ENCODE results near the gene HEXIM2.
A peak's percentile ranks its signal among the peaks of the same experiment; 100 is the strongest.

Gene HEXIM2

DNA sequence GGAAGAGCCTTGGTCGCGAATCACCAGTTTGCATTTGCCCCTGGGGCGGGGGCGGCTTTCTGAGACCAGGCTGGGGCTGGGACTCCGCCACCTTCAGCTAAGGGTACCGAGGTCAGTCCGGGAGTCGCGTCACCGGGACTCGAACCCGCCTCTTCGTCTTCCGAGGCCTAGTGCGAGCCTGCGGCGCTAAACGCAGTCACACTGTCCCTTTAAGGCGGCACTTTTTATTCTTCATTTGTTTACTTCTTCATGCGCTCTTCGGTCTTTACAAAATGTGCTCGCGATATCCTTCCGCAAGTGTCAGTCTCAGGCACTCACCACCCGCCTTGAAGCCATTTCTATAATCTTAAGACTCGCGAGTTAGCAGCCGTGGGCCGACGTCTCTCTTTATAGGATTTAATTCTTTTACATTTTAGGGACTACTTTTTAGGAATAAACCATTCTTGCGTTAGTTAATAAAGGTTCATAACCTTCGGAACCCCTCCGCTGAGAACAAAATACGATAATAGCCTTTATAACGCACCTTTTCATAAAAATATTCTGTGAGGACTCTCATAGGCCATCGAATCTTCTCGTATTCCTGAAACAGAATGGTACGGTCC is 14.0 kb upstream of the HEXIM2 start:
- Histone ChIP-seq H2BK5ac (ENCODE audit: low read length) (peak overlapping the region; percentile 77), H3K4me3 (ENCODE audit: low read length) (peak overlapping the region; percentile 82), H3K4ac (ENCODE audit: low read depth, low read length) (peak overlapping the region; percentile 8), H3K4me2 (ENCODE audit: low read length) (peak overlapping the region; percentile 44), H3K79me1 (ENCODE audit: low read length) (peaks cover 6% of the 10 kb centered on the region), H3K18ac (ENCODE audit: low read length) (peak overlapping the region; percentile 77), H3K4me1 (ENCODE audit: control insufficient read depth, low read depth, low read length) (peaks cover 9% of the 10 kb centered on the region), H3K9ac (ENCODE audit: low read length) (peak overlapping the region; percentile 85), H4K8ac (ENCODE audit: low read depth, low read length) (no peak overlapping the region), H4K5ac (ENCODE audit: low read length) (no peak overlapping the region), H3K79me2 (ENCODE audit: control insufficient read depth, insufficient read depth, low read length) (peaks cover 16% of the 10 kb centered on the region), H2BK15ac (replicated peaks; ENCODE audit: low read depth) (no peak overlapping the region), H3K23ac (ENCODE audit: low read length) (no peak overlapping the region), H2BK120ac (ENCODE audit: low read depth, low read length) (no peak overlapping the region), H2AK5ac (ENCODE audit: low read length) (no peak overlapping the region), H3K56ac (ENCODE audit: low read length) (peak overlapping the region; percentile 93), H3K27me3 (ENCODE audit: insufficient read depth, low read length, poor library complexity) (no peaks in the 10 kb centered on the region), H3K36me3 (ENCODE audit: control insufficient read depth, insufficient read depth, low read length) (no peaks in the 10 kb centered on the region), H3K27ac (ENCODE audit: low read depth, low read length) (peak overlapping the region; percentile 94)
- peak; percentile 98 for DNase-seq
- no CpG with 5 or more reads among the region's 38 CpGs for WGBS (ENCODE audit: extremely low coverage, insufficient coverage, low lambda C conversion rate)

- Histone ChIP-seq H3K4me3 (ENCODE audit: low read length) (peak within 1 kb of the TSS; percentile 91), H3K4me1 (ENCODE audit: control insufficient read depth, low read depth, low read length) (peaks cover 4% of the 10 kb centered on the region), H3K4ac (ENCODE audit: low read depth, low read length) (peak within 1 kb of the TSS; percentile 8), H3K56ac (ENCODE audit: low read length) (peak within 1 kb of the TSS; percentile 96), H2BK120ac (ENCODE audit: low read depth, low read length) (no peak within 1 kb of the TSS), H3K18ac (ENCODE audit: low read length) (peak within 1 kb of the TSS; percentile 77), H4K5ac (ENCODE audit: low read length) (no peak within 1 kb of the TSS), H2BK5ac (ENCODE audit: low read length) (peak within 1 kb of the TSS; percentile 77), H3K4me2 (ENCODE audit: low read length) (peak within 1 kb of the TSS; percentile 73), H3K36me3 (ENCODE audit: control insufficient read depth, insufficient read depth, low read length) (no peaks in the 10 kb centered on the region), H3K79me1 (ENCODE audit: low read length) (peaks cover 6% of the 10 kb centered on the region), H2BK15ac (replicated peaks; ENCODE audit: low read depth) (no peak within 1 kb of the TSS), H3K9ac (ENCODE audit: low read length) (peak within 1 kb of the TSS; percentile 94), H3K27ac (ENCODE audit: low read depth, low read length) (peak within 1 kb of the TSS; percentile 94), H3K23ac (ENCODE audit: low read length) (peak within 1 kb of the TSS; percentile 26), H4K8ac (ENCODE audit: low read depth, low read length) (no peak within 1 kb of the TSS), H3K27me3 (ENCODE audit: insufficient read depth, low read length, poor library complexity) (no peaks in the 10 kb centered on the region), H2AK5ac (ENCODE audit: low read length) (no peak within 1 kb of the TSS), H3K79me2 (ENCODE audit: control insufficient read depth, insufficient read depth, low read length) (peaks cover 16% of the 10 kb centered on the region)
- no CpG with 5 or more reads among the region's 58 CpGs for WGBS (ENCODE audit: extremely low coverage, insufficient coverage, low lambda C conversion rate)
- peak; percentile 100 for DNase-seq
These were observed 13.3 kb upstream of the HEXIM2 start, which contains the start of gene HEXIM1 for GRCh38 chr17:45148183-45149036. TSS of gene HEXIM1 (plus strand) at chr17:45148475. CDS start at chr17:45149191, 716 bp downstream.

GRCh38 chr17:45149037-45149668 is 12.5 kb upstream of the HEXIM2 start:
- Histone ChIP-seq H3K9ac (ENCODE audit: low read length) (peak overlapping the region; percentile 94), H3K79me1 (ENCODE audit: low read length) (peaks cover 6% of the 10 kb centered on the region), H4K8ac (ENCODE audit: low read depth, low read length) (no peak overlapping the region), H2BK120ac (ENCODE audit: low read depth, low read length) (no peak overlapping the region), H3K4ac (ENCODE audit: low read depth, low read length) (no peak overlapping the region), H3K27ac (ENCODE audit: low read depth, low read length) (peak overlapping the region; percentile 79), H3K79me2 (ENCODE audit: control insufficient read depth, insufficient read depth, low read length) (peaks cover 16% of the 10 kb centered on the region), H3K4me2 (ENCODE audit: low read length) (peak overlapping the region; percentile 73), H3K4me3 (ENCODE audit: low read length) (peak overlapping the region; percentile 91), H3K18ac (ENCODE audit: low read length) (peak overlapping the region; percentile 46), H3K27me3 (ENCODE audit: insufficient read depth, low read length, poor library complexity) (no peaks in the 10 kb centered on the region), H2BK5ac (ENCODE audit: low read length) (no peak overlapping the region), H3K4me1 (ENCODE audit: control insufficient read depth, low read depth, low read length) (peaks cover 3% of the 10 kb centered on the region), H2BK15ac (replicated peaks; ENCODE audit: low read depth) (no peak overlapping the region), H3K23ac (ENCODE audit: low read length) (peak overlapping the region; percentile 26), H4K5ac (ENCODE audit: low read length) (no peak overlapping the region), H2AK5ac (ENCODE audit: low read length) (no peak overlapping the region), H3K56ac (ENCODE audit: low read length) (peak overlapping the region; percentile 96), H3K36me3 (ENCODE audit: control insufficient read depth, insufficient read depth, low read length) (no peaks in the 10 kb centered on the region)
- peak; percentile 93 for DNase-seq
- no CpG with 5 or more reads among the region's 32 CpGs for WGBS (ENCODE audit: extremely low coverage, insufficient coverage, low lambda C conversion rate)

GRCh38 chr17:45149669-45150664 is 11.7 kb upstream of the HEXIM2 start:
- no peak overlapping the region for H2AK5ac ChIP-seq (ENCODE audit: low read length)
- H3K79me2 ChIP-seq (ENCODE audit: control insufficient read depth, insufficient read depth, low read length) = peaks cover 16% of the 10 kb centered on the region
- peak overlapping the region; percentile 46 for H3K18ac ChIP-seq (ENCODE audit: low read length)
- H2BK120ac ChIP-seq (ENCODE audit: low read depth, low read length) = no peak overlapping the region
- peak; percentile 66 for DNase-seq
- peak overlapping the region; percentile 79 for H3K27ac ChIP-seq (ENCODE audit: low read depth, low read length)
- H3K36me3 ChIP-seq (ENCODE audit: control insufficient read depth, insufficient read depth, low read length) = no peaks in the 10 kb centered on the region
- H4K8ac ChIP-seq (ENCODE audit: low read depth, low read length) = no peak overlapping the region
- H3K4ac ChIP-seq (ENCODE audit: low read depth, low read length) = no peak overlapping the region
- no CpG with 5 or more reads among the region's 56 CpGs for WGBS (ENCODE audit: extremely low coverage, insufficient coverage, low lambda C conversion rate)
- no peak overlapping the region for H2BK5ac ChIP-seq (ENCODE audit: low read length)
- H3K4me3 ChIP-seq (ENCODE audit: low read length) = peak overlapping the region; percentile 91
- peak overlapping the region; percentile 94 for H3K9ac ChIP-seq (ENCODE audit: low read length)
- peak overlapping the region; percentile 73 for H3K4me2 ChIP-seq (ENCODE audit: low read length)
- peaks cover 6% of the 10 kb centered on the region for H3K79me1 ChIP-seq (ENCODE audit: low read length)
- H3K4me1 ChIP-seq (ENCODE audit: control insufficient read depth, low read depth, low read length) = peaks cover 3% of the 10 kb centered on the region
- H4K5ac ChIP-seq (ENCODE audit: low read length) = no peak overlapping the region
- H2BK15ac ChIP-seq (replicated peaks; ENCODE audit: low read depth) = no peak overlapping the region
- peak overlapping the region; percentile 96 for H3K56ac ChIP-seq (ENCODE audit: low read length)
- H3K23ac ChIP-seq (ENCODE audit: low read length) = no peak overlapping the region
- no peaks in the 10 kb centered on the region for H3K27me3 ChIP-seq (ENCODE audit: insufficient read depth, low read length, poor library complexity)

All from mesendoderm (in vitro differentiated cells).